HepG2 (cell line): ENCODE data around the gene CKS2. TPM values are rescaled to one million over a fixed set of nuclear protein-coding genes. Genes with fewer than 3 reads are reported as not detected.

Experiments used
- GFI1 ChIP-seq: sonication (generic); formaldehyde crosslinking; IDR thresholded peaks from 2 replicates; pipeline ENCODE4 v1.5.0; 2020; ENCODE audit warnings: missing genetic modification reagents, mild to moderate bottlenecking, borderline replicate concordance
- MBNL3 ChIP-seq: fragments of 250-450 bp; sonication (Bioruptor Pico); conservative IDR thresholded peaks from 2 replicates; pipeline ENCODE4 v1.8.0; 2022; ENCODE audit warnings: mild to moderate bottlenecking, inconsistent platforms
- NR2F1 ChIP-seq, 2 experiments: fragments of 450-650 bp in 1 of 2; formaldehyde crosslinking in 1 of 2; IDR thresholded peaks; 2 replicates each; pipeline versions ENCODE4 v1.5.0 to v1.6.1; 2016 to 2020; ENCODE audit warnings: mild to moderate bottlenecking in 1 of 2, missing compliant biosample characterization in 1 of 2, missing genetic modification reagents in 1 of 2, moderate library complexity in 1 of 2
- PCBP2 ChIP-seq: fragments of 200-400 bp; formaldehyde crosslinking; optimal IDR thresholded peaks from 2 replicates; pipeline ENCODE3; 2018; ENCODE audit warnings: low read length, low read depth; ENCODE audit not compliant: poor library complexity, severe bottlenecking
- PITX1 ChIP-seq: sonication (generic); formaldehyde crosslinking; IDR thresholded peaks from 2 replicates; pipeline ENCODE4 v1.5.1; 2020; ENCODE audit warnings: mild to moderate bottlenecking, missing genetic modification reagents
- POLR2A ChIP-seq, 2 experiments: IDR thresholded peaks; 2 replicates each; pipeline ENCODE4 v1.6.1; 2011; ENCODE audit warnings: low read depth in 2 of 2, low read length in 2 of 2, mild to moderate bottlenecking in 1 of 2, moderate library complexity in 1 of 2; ENCODE audit not compliant: insufficient read depth in 1 of 2
- RFX5 ChIP-seq: IDR thresholded peaks from 2 replicates; pipeline ENCODE4 v1.6.1; 2011; ENCODE audit warnings: low read depth, low read length, improper control_type of control experiment
- ZC3H13 ChIP-seq: sonication (generic); formaldehyde crosslinking; IDR thresholded peaks from 2 replicates; pipeline ENCODE4 v1.8.1; 2023; ENCODE audit warnings: mild to moderate bottlenecking, missing genetic modification reagents, moderate library complexity
- ZNF350 ChIP-seq: sonication (generic); formaldehyde crosslinking; IDR thresholded peaks from 2 replicates; pipeline ENCODE4 v1.4.0; 2020; ENCODE audit warnings: mild to moderate bottlenecking, low read depth, missing genetic modification reagents, borderline replicate concordance
- ZNF430 ChIP-seq: sonication (generic); formaldehyde crosslinking; IDR thresholded peaks from 2 replicates; pipeline ENCODE4 v1.9.0; 2021; ENCODE audit warnings: mild to moderate bottlenecking, missing genetic modification reagents
- ZNF501 ChIP-seq: sonication (generic); formaldehyde crosslinking; IDR thresholded peaks from 2 replicates; pipeline ENCODE4 v1.5.1; 2020; ENCODE audit warnings: mild to moderate bottlenecking, moderate library complexity, missing genetic modification reagents
- ZNF570 ChIP-seq: sonication (generic); formaldehyde crosslinking; IDR thresholded peaks from 2 replicates; pipeline ENCODE4 v1.4.0; 2020; ENCODE audit warnings: mild to moderate bottlenecking, missing genetic modification reagents, borderline replicate concordance
- ZNF619 ChIP-seq: sonication (generic); formaldehyde crosslinking; IDR thresholded peaks from 2 replicates; pipeline ENCODE4 v1.4.0; 2020; ENCODE audit warnings: mild to moderate bottlenecking, missing genetic modification reagents
- polyA plus RNA-seq, 8 experiments: library from polyadenylated mRNA; depleted of rRNA in 3 of 8; stranded (reverse) in 7 of 8; unstranded in 1 of 8; fragments of >200 nt; fragmentation: Illumina TruSeq in 4 of 8; extraction: Trizol in 4 of 8; gene quantifications; 2 replicates each; pipeline versions ENCODE4 v1.2.1 to v1.2.3, GENCODE V29; 2011 to 2016; ENCODE audit warnings: low read depth in 4 of 8, missing spikeins in 1 of 8, mixed read lengths in 1 of 8; ENCODE audit not compliant: insufficient read depth in 1 of 8
- total RNA-seq, 5 experiments: library from RNA; depleted of rRNA; stranded (reverse); fragments of >200 nt; fragmentation: Illumina TruSeq; extraction: Trizol; gene quantifications; 2 replicates each; pipeline ENCODE4 v1.2.3, GENCODE V29; 2016; ENCODE audit warnings: low read depth in 1 of 5
- TF ChIP-seq, protein P1 (sequence below): sonication (generic); formaldehyde crosslinking; IDR thresholded peaks from one replicate; pipeline ENCODE4 v1.5.1; 2020; ENCODE audit warnings: mild to moderate bottlenecking, missing genetic modification reagents; ENCODE audit errors: not compliant biosample characterization
- TF ChIP-seq, protein P2 (sequence below), 2 experiments: sonication (generic) in 1 of 2; formaldehyde crosslinking in 1 of 2; IDR thresholded peaks; 2 replicates each; pipeline versions ENCODE4 v1.4.0 to v1.6.1; 2018 to 2020; ENCODE audit warnings: missing genetic modification reagents in 2 of 2, borderline replicate concordance in 1 of 2, low read depth in 1 of 2, mild to moderate bottlenecking in 1 of 2, missing biosample characterization in 1 of 2
- TF ChIP-seq, protein P3 (sequence below): sonication (generic); formaldehyde crosslinking; IDR thresholded peaks from 2 replicates; pipeline ENCODE4 v1.5.0; 2020; ENCODE audit warnings: missing genetic modification reagents

CKS2 gene
- total and polyA plus RNA-seq, 2 of the 13 experiments (the other 11 are each of a cell fraction or from before 2014, with no cell fraction given) = 251 to 317 TPM

DNA sequence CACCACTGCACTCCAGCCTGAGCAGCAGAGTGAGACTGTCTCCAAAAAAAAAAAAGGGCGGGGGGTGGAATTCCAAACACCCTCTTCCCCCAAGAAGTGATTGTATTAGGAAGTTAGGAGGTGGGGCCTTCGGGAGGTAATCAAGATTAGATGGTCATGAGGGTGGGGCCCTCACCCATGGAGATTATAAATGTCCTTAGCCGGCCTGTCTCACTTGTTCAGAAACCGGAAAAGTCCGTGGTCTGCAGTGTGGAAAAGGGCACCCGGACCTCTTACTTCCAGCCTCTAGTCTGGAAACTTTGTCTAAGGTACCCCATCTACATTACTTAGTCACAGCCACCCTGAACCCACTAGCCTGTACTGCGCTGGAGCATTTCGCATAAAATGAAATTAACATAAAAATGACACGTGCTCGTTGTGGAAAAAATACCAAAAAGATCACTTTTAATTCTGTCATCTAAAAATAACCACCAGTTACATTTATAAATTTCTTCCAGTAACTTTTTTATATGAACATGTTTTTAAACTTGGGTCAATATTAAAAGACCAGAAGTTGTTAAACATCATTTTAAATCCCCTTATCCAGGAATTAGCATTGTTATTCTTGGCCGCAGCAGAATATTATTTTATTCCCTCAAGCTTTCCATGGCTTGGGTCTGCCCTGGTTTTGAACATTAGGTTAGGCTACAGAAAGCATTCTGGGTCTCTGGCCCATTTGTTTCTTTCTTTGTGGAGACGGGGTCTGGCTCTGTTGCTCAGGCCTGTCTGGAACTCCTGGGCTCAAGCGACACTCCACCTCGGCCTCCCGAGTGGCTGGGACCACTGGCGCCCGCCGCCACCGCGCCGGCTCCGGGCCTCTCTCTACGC lies 1.2 kb upstream of the CKS2 start (continued):
- TF ChIP-seq GFI1 (CRISPR knock-in tag) (no peak), ZNF501 (no peak), RFX5 (no peak), ZC3H13 (CRISPR knock-in tag) (peak; percentile 57; the same call in 1 of the 2 replicates), ZNF570 (CRISPR knock-in tag) (no peak), PITX1 (CRISPR knock-in tag) (no peak), ZNF619 (CRISPR knock-in tag) (no peak), NR2F1 (CRISPR knock-in tag; IDR thresholded peaks at IDR 0.05) (peak in 1 of 2 experiments; percentile 14; a peak in 1 of 4 replicates), POLR2A (IDR thresholded peaks at IDR 0.05; ENCODE audit: insufficient read depth in 1 of 2, low read depth in 2 of 2, low read length in 2 of 2) (peak; percentile 24 to 43; a peak in 1 of 4 replicates), PCBP2 (no peak), ZNF430 (no peak), ZNF350 (no peak), MBNL3 (CRISPR knock-in tag) (no peak)
- TF ChIP-seq, protein P1, sequence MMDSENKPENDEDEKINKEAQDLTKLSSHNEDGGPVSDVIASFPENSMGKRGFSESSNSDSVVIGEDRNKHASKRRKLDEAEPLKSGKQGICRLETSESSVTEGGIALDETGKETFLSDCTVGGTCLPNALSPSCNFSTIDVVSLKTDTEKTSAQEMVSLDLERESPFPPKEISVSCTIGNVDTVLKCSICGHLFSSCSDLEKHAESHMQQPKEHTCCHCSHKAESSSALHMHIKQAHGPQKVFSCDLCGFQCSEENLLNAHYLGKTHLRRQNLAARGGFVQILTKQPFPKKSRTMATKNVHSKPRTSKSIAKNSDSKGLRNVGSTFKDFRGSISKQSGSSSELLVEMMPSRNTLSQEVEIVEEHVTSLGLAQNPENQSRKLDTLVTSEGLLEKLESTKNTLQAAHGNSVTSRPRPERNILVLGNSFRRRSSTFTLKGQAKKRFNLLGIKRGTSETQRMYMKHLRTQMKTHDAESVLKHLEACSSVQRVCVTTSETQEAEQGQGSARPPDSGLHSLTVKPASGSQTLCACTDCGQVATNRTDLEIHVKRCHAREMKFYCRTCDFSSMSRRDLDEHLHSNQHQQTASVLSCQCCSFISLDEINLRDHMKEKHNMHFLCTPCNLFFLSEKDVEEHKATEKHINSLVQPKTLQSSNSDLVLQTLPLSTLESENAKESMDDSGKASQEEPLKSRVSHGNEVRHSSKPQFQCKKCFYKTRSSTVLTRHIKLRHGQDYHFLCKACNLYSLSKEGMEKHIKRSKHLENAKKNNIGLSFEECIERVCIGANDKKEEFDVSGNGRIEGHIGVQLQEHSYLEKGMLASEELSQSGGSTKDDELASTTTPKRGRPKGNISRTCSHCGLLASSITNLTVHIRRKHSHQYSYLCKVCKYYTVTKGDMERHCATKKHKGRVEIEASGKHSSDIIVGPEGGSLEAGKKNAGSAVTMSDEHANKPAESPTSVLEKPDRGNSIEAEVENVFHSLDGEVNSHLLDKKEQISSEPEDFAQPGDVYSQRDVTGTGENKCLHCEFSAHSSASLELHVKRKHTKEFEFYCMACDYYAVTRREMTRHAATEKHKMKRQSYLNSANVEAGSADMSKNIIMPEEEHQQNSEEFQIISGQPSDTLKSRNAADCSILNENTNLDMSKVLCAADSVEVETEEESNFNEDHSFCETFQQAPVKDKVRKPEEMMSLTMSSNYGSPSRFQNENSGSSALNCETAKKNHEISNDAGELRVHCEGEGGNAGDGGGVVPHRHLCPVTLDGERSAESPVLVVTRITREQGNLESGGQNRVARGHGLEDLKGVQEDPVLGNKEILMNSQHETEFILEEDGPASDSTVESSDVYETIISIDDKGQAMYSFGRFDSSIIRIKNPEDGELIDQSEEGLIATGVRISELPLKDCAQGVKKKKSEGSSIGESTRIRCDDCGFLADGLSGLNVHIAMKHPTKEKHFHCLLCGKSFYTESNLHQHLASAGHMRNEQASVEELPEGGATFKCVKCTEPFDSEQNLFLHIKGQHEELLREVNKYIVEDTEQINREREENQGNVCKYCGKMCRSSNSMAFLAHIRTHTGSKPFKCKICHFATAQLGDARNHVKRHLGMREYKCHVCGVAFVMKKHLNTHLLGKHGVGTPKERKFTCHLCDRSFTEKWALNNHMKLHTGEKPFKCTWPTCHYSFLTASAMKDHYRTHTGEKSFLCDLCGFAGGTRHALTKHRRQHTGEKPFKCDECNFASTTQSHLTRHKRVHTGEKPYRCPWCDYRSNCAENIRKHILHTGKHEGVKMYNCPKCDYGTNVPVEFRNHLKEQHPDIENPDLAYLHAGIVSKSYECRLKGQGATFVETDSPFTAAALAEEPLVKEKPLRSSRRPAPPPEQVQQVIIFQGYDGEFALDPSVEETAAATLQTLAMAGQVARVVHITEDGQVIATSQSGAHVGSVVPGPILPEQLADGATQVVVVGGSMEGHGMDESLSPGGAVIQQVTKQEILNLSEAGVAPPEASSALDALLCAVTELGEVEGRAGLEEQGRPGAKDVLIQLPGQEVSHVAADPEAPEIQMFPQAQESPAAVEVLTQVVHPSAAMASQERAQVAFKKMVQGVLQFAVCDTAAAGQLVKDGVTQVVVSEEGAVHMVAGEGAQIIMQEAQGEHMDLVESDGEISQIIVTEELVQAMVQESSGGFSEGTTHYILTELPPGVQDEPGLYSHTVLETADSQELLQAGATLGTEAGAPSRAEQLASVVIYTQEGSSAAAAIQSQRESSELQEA (CRISPR knock-in tag) = no peak
- TF ChIP-seq, protein P2, sequence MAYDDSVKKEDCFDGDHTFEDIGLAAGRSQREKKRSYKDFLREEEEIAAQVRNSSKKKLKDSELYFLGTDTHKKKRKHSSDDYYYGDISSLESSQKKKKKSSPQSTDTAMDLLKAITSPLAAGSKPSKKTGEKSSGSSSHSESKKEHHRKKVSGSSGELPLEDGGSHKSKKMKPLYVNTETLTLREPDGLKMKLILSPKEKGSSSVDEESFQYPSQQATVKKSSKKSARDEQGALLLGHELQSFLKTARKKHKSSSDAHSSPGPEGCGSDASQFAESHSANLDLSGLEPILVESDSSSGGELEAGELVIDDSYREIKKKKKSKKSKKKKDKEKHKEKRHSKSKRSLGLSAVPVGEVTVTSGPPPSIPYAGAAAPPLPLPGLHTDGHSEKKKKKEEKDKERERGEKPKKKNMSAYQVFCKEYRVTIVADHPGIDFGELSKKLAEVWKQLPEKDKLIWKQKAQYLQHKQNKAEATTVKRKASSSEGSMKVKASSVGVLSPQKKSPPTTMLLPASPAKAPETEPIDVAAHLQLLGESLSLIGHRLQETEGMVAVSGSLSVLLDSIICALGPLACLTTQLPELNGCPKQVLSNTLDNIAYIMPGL (CRISPR knock-in tag; IDR thresholded peaks at IDR 0.05; ENCODE audit: borderline replicate concordance in 1 of 2, low read depth in 1 of 2) = no peak
- TF ChIP-seq, protein P3, sequence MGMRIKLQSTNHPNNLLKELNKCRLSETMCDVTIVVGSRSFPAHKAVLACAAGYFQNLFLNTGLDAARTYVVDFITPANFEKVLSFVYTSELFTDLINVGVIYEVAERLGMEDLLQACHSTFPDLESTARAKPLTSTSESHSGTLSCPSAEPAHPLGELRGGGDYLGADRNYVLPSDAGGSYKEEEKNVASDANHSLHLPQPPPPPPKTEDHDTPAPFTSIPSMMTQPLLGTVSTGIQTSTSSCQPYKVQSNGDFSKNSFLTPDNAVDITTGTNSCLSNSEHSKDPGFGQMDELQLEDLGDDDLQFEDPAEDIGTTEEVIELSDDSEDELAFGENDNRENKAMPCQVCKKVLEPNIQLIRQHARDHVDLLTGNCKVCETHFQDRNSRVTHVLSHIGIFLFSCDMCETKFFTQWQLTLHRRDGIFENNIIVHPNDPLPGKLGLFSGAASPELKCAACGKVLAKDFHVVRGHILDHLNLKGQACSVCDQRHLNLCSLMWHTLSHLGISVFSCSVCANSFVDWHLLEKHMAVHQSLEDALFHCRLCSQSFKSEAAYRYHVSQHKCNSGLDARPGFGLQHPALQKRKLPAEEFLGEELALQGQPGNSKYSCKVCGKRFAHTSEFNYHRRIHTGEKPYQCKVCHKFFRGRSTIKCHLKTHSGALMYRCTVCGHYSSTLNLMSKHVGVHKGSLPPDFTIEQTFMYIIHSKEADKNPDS = no peak
